ENCODE results near the gene ERP44.

ERP44 gene

DNA sequence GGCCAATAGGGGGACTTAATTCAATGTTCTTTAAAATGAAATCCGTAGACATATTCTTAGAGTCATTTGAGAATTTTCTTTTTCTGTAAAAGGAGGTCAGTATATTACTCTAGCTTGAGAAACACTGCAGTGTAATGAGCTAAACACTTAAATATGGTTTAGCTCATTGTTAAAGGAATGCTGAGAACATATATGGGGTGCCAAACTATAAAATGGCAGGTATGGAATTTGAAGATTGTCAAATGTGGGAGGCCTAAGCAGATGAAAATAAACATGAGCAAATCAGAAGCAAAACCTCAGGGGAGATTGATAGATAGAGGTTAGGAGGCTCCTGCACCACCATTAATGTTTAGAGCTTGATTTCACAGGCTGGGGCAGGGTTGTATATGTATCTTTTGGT lies 134.5 kb downstream of the ERP44 start:
- DNase-seq (ENCODE audit: low read depth) = no peak
- H3K4me3 ChIP-seq (ENCODE audit: low read depth, low read length) = no peak overlapping the region
- TF ChIP-seq, protein P1, sequence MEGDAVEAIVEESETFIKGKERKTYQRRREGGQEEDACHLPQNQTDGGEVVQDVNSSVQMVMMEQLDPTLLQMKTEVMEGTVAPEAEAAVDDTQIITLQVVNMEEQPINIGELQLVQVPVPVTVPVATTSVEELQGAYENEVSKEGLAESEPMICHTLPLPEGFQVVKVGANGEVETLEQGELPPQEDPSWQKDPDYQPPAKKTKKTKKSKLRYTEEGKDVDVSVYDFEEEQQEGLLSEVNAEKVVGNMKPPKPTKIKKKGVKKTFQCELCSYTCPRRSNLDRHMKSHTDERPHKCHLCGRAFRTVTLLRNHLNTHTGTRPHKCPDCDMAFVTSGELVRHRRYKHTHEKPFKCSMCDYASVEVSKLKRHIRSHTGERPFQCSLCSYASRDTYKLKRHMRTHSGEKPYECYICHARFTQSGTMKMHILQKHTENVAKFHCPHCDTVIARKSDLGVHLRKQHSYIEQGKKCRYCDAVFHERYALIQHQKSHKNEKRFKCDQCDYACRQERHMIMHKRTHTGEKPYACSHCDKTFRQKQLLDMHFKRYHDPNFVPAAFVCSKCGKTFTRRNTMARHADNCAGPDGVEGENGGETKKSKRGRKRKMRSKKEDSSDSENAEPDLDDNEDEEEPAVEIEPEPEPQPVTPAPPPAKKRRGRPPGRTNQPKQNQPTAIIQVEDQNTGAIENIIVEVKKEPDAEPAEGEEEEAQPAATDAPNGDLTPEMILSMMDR (IDR thresholded peaks at IDR 0.05; ENCODE audit: low read depth, low read length) = no peak
- TF ChIP-seq, protein P2, sequence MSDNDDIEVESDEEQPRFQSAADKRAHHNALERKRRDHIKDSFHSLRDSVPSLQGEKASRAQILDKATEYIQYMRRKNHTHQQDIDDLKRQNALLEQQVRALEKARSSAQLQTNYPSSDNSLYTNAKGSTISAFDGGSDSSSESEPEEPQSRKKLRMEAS (IDR thresholded peaks at IDR 0.05; ENCODE audit: low read depth, low read length) = no peak
- no peak for TF ChIP-seq MYC (IDR thresholded peaks at IDR 0.05; ENCODE audit: low read depth, low read length)
- TF ChIP-seq POLR2A (IDR thresholded peaks at IDR 0.05; ENCODE audit: extremely low read depth, insufficient read length) = no peak

DNA sequence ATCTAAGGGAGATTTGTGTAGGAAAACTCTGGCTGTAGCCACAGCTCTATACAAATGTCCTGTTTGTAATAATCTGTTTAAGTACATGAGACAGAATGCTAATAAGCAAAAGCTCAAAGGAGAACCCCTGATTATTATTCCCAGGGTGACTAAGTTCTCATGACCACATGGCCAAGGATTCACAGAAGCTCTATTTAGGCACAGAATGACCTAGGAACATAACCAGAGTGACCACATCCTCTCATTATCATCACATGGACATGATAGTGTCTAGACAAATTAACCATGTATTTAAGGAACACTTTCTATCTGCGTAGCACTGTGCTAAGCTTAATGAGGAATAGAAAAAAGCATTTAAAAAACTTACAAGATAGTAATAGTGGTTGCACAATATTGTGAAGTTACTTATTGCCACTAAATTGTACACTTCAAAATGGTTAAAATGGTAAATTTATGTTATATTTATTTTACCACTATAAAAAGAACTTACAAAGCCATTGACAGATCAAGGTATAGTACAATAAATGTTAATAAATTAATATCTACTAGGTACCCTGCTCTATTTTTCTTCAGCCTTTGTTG lies 136.0 kb downstream of the ERP44 start:
- TF ChIP-seq, protein P1 (IDR thresholded peaks at IDR 0.05; ENCODE audit: low read depth, low read length) = no peak
- TF ChIP-seq, protein P2 (IDR thresholded peaks at IDR 0.05; ENCODE audit: low read depth, low read length) = no peak
- TF ChIP-seq MYC (IDR thresholded peaks at IDR 0.05; ENCODE audit: low read depth, low read length) = no peak
- no peak for TF ChIP-seq POLR2A (IDR thresholded peaks at IDR 0.05; ENCODE audit: extremely low read depth, insufficient read length)
- DNase-seq (ENCODE audit: low read depth) = no peak
- no peak overlapping the region for H3K4me3 ChIP-seq (ENCODE audit: low read depth, low read length)

DNA sequence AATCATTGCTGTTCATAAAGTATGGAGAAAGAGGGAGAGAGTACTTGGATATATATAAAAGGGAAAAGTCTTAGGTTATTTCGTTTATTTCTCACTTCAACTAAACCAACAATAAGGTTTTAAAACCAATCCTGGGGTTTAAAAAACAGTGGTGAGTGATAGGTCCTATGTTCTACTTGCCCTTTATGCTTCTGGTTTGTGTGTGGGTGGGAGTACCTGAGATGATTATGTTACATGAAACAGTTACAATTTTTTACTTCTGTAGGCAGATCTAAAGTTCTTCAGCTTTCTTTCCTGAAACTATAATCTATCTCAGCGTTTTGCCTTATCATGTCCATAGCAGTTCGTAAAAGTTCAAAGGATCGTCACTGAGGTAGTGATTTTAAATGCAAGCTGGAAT lies 143.2 kb downstream of the ERP44 start:
- TF ChIP-seq, protein P1 (IDR thresholded peaks at IDR 0.05; ENCODE audit: low read depth, low read length) = no peak
- TF ChIP-seq, protein P2 (IDR thresholded peaks at IDR 0.05; ENCODE audit: low read depth, low read length) = no peak
- TF ChIP-seq MYC (IDR thresholded peaks at IDR 0.05; ENCODE audit: low read depth, low read length) = no peak
- no peak for TF ChIP-seq POLR2A (IDR thresholded peaks at IDR 0.05; ENCODE audit: extremely low read depth, insufficient read length)
- no peak overlapping the region for H3K4me3 ChIP-seq (ENCODE audit: low read depth, low read length)
- no peak for DNase-seq (ENCODE audit: low read depth)

DNA sequence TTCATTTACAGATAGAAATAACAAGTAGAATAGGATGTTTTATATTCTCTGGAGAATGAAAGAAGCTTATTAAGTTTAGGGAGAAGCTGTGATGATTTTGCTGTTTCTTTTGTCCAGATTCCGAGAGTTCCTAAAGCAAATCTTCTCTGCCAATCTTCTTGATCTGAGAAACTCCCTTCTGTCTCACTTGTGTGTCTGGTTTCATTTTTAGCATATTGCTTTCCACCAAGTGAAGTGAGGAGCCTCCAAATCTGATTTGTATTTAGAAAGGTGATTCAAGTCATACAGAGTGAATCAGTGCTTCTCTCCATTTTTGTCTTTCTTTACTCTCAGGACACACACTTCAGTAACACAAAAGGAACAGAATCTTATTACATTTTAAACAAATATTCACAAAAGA lies 144.0 kb downstream of the ERP44 start:
- DNase-seq (ENCODE audit: low read depth) = no peak
- H3K4me3 ChIP-seq (ENCODE audit: low read depth, low read length) = no peak overlapping the region

DNA sequence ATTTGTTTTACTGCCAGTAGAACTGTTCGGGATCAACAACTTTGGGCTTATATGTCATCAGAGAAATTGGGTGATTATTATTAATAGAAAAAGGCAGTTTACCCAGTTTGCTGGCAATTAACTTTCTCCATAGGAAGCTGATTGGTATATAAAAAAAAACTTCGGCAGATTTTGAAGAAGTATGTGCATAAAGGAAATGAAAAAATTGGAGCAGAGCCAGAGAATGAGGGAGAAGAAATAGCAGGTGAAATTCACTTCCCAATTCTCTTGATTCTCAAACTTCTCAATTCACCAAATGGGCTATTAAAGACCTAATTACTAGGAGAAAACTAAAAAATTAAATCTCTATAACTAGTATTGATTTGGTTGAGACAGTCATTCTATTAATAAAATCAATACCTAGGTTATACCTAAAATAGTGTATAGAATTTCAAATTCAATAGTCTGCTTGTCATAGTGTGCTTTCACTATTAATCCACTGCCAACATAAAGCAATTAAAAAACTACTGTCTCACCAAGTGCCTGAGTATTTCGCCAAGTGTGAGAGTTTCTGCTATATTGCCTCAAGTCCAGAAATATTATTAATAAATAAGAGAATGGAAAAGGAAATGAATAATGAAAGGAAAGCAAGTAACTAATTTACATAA lies 144.8 kb downstream of the ERP44 start:
- DNase-seq (ENCODE audit: low read depth) = no peak
- TF ChIP-seq POLR2A (IDR thresholded peaks at IDR 0.05; ENCODE audit: extremely low read depth, insufficient read length) = no peak
- TF ChIP-seq, protein P2 (IDR thresholded peaks at IDR 0.05; ENCODE audit: low read depth, low read length) = no peak
- TF ChIP-seq, protein P1 (IDR thresholded peaks at IDR 0.05; ENCODE audit: low read depth, low read length) = no peak
- no peak for TF ChIP-seq MYC (IDR thresholded peaks at IDR 0.05; ENCODE audit: low read depth, low read length)
- H3K4me3 ChIP-seq (ENCODE audit: low read depth, low read length) = no peak overlapping the region

More for the DNA sequence above, 144.0 kb downstream of the ERP44 start:
- TF ChIP-seq POLR2A (IDR thresholded peaks at IDR 0.05; ENCODE audit: extremely low read depth, insufficient read length) (no peak), MYC (IDR thresholded peaks at IDR 0.05; ENCODE audit: low read depth, low read length) (no peak)
- TF ChIP-seq, protein P1 (IDR thresholded peaks at IDR 0.05; ENCODE audit: low read depth, low read length) = no peak
- TF ChIP-seq, protein P2 (IDR thresholded peaks at IDR 0.05; ENCODE audit: low read depth, low read length) = no peak
